HEK293 (cell line): Measurements from ENCODE around the gene OR4S2.

Experiments used
- CTCF ChIA-PET: fragments of 350-600 bp; formaldehyde crosslinking; extraction: SDS; loops from one replicate; lab custom pipeline; 2021; ENCODE audit warnings: antibody characterized with exemption; lab: Yijun Ruan, JAX
- POLR2A ChIA-PET: fragments of 300-600 bp; formaldehyde crosslinking; extraction: SDS; loops from one replicate; lab custom pipeline; 2020; ENCODE audit warnings: antibody characterized with exemption, inconsistent platforms; lab: Yijun Ruan, JAX
- H3K27ac ChIP-seq: fragments of 200-500 bp; sonication (Bioruptor generic); 2 replicates; pipeline ENCODE4 v1.5.1; 2014; ENCODE audit warnings: low read depth, low read length, control low read depth, inconsistent platforms; ENCODE audit errors: extremely low read depth
- H3K36me3 ChIP-seq, 2 experiments: fragments of 200-500 bp in 1 of 2; sonication (Bioruptor generic) in 1 of 2; 1 replicate in 1 of 2; 2 replicates in 1 of 2; pipeline ENCODE4 v1.5.1; 2014 to 2017; ENCODE audit warnings: inconsistent platforms in 2 of 2, low read length in 2 of 2; ENCODE audit not compliant: control insufficient read depth in 2 of 2, insufficient read depth in 1 of 2
- H3K4me1 ChIP-seq: fragments of 200-500 bp; sonication (Bioruptor generic); 2 replicates; pipeline ENCODE4 v1.5.1; 2014; ENCODE audit warnings: mild to moderate bottlenecking, low read length, inconsistent platforms; ENCODE audit not compliant: control insufficient read depth, insufficient read depth
- H3K4me3 ChIP-seq: 2 replicates; pipeline ENCODE4 v1.5.1; 2011; ENCODE audit warnings: low read depth, mild to moderate bottlenecking, control low read depth, low read length, moderate library complexity
- H3K9me3 ChIP-seq: fragments of 200-500 bp; sonication (Bioruptor generic); 2 replicates; pipeline ENCODE4 v1.5.1; 2014; ENCODE audit warnings: low read depth, low read length, inconsistent platforms; ENCODE audit not compliant: control insufficient read depth, insufficient read depth
- HOXC10 ChIP-seq: sonication (generic); formaldehyde crosslinking; IDR thresholded peaks from 2 replicates; pipeline ENCODE4 v1.8.1; 2023; ENCODE audit warnings: mild to moderate bottlenecking, missing genetic modification reagents
- KLF7 ChIP-seq: fragments of 450-650 bp; formaldehyde crosslinking; IDR thresholded peaks from 2 replicates; pipeline ENCODE4 v1.5.1; 2016; ENCODE audit warnings: missing biosample characterization, missing genetic modification characterization, borderline replicate concordance
- ZEB2 ChIP-seq: fragments of 450-650 bp; formaldehyde crosslinking; IDR thresholded peaks from 2 replicates; pipeline ENCODE4 v1.5.1; 2016; ENCODE audit warnings: missing biosample characterization, missing genetic modification characterization
- ZFP69B ChIP-seq: fragments of 450-650 bp; formaldehyde crosslinking; IDR thresholded peaks from 2 replicates; pipeline ENCODE4 v1.5.1; 2016; ENCODE audit warnings: missing biosample characterization, missing genetic modification characterization
- ZNF214 ChIP-seq: fragments of 450-650 bp; formaldehyde crosslinking; IDR thresholded peaks from 2 replicates; pipeline ENCODE4 v1.5.1; 2017; ENCODE audit warnings: missing biosample characterization, mild to moderate bottlenecking, missing genetic modification characterization, borderline replicate concordance
- ZNF223 ChIP-seq: fragments of 450-650 bp; formaldehyde crosslinking; IDR thresholded peaks from 2 replicates; pipeline ENCODE4 v1.5.1; 2016; ENCODE audit warnings: missing biosample characterization, missing genetic modification characterization
- ZNF311 ChIP-seq: fragments of 450-650 bp; formaldehyde crosslinking; IDR thresholded peaks from 2 replicates; pipeline ENCODE4 v1.5.1; 2017; ENCODE audit warnings: missing biosample characterization, missing genetic modification characterization, borderline replicate concordance
- ZNF473 ChIP-seq: fragments of 450-650 bp; formaldehyde crosslinking; IDR thresholded peaks from 2 replicates; pipeline ENCODE4 v1.5.1; 2017; ENCODE audit warnings: missing biosample characterization, missing genetic modification characterization
- ZNF555 ChIP-seq: fragments of 450-650 bp; formaldehyde crosslinking; conservative IDR thresholded peaks from 2 replicates; pipeline ENCODE4 v1.5.1; 2017; ENCODE audit warnings: missing biosample characterization, mild to moderate bottlenecking, missing genetic modification characterization, inconsistent platforms
- ZNF560 ChIP-seq: fragments of 450-650 bp; formaldehyde crosslinking; IDR thresholded peaks from 2 replicates; pipeline ENCODE4 v1.5.1; 2017; ENCODE audit warnings: missing biosample characterization, missing genetic modification characterization, borderline replicate concordance
- ZNF561 ChIP-seq: fragments of 450-650 bp; IDR thresholded peaks from 2 replicates; pipeline ENCODE4 v1.5.1; 2018; ENCODE audit warnings: missing biosample characterization, missing genetic modification characterization, borderline replicate concordance
- ZNF600 ChIP-seq: fragments of 450-650 bp; formaldehyde crosslinking; IDR thresholded peaks from 2 replicates; pipeline ENCODE4 v1.5.1; 2016; ENCODE audit warnings: missing biosample characterization, missing genetic modification characterization
- ZNF621 ChIP-seq: fragments of 450-650 bp; formaldehyde crosslinking; IDR thresholded peaks from 2 replicates; pipeline ENCODE4 v1.5.1; 2017; ENCODE audit warnings: missing biosample characterization, missing genetic modification characterization
- ZNF624 ChIP-seq: fragments of 450-650 bp; formaldehyde crosslinking; IDR thresholded peaks from 2 replicates; pipeline ENCODE4 v1.5.1; 2017; ENCODE audit warnings: missing biosample characterization, missing genetic modification characterization
- ZNF747 ChIP-seq: fragments of 450-650 bp; formaldehyde crosslinking; IDR thresholded peaks from 2 replicates; pipeline ENCODE4 v1.5.1; 2016; ENCODE audit warnings: missing biosample characterization, missing genetic modification characterization
- ZSCAN30 ChIP-seq: fragments of 450-650 bp; IDR thresholded peaks from 2 replicates; pipeline ENCODE4 v1.5.1; 2018; ENCODE audit warnings: missing biosample characterization, mild to moderate bottlenecking, missing genetic modification characterization, moderate library complexity
- TF ChIP-seq, protein P1 (sequence below): fragments of 450-650 bp; formaldehyde crosslinking; optimal IDR thresholded peaks from 2 replicates; pipeline ENCODE3; 2016; ENCODE audit warnings: missing biosample characterization, mild to moderate bottlenecking, missing genetic modification characterization
- TF ChIP-seq, protein P2 (sequence below): fragments of 450-650 bp; formaldehyde crosslinking; IDR thresholded peaks from 2 replicates; pipeline ENCODE4 v1.5.1; 2016; ENCODE audit warnings: missing biosample characterization, missing genetic modification characterization, borderline replicate concordance
- TF ChIP-seq, protein P3 (sequence below): fragments of 450-650 bp; formaldehyde crosslinking; IDR thresholded peaks from 2 replicates; pipeline ENCODE4 v1.5.1; 2016; ENCODE audit warnings: missing biosample characterization, missing genetic modification characterization
- TF ChIP-seq, protein P4 (sequence below): fragments of 450-650 bp; formaldehyde crosslinking; IDR thresholded peaks from 2 replicates; pipeline ENCODE4 v1.5.1; 2016; ENCODE audit warnings: missing biosample characterization, missing genetic modification characterization

OR4S2 gene

DNA sequence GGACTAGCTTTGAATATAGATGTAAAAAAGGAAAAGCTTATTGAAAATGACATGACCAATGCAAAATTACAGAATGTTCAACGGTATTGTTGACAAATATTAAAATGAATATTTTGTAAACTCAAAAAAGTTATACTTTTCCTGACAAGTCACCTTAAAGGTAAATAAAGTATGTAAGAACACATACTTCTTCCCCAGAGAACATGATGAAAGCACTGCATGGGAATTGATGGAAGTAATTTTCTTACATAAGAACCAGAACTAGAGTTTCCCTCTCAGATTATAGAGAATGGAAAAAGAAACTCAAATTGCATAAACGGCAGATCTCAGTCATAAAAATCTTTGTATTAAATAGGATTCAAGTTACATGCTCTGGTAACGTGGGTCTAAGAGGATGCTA lies 13.3 kb upstream of the OR4S2 start, which contains the start of gene OR4P4 (continued):
- TF ChIP-seq, protein P1, sequence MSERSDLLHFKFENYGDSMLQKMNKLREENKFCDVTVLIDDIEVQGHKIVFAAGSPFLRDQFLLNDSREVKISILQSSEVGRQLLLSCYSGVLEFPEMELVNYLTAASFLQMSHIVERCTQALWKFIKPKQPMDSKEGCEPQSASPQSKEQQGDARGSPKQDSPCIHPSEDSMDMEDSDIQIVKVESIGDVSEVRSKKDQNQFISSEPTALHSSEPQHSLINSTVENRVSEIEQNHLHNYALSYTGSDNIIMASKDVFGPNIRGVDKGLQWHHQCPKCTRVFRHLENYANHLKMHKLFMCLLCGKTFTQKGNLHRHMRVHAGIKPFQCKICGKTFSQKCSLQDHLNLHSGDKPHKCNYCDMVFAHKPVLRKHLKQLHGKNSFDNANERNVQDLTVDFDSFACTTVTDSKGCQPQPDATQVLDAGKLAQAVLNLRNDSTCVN, result no peak
- TF ChIP-seq ZNF311 (tag by site-specific recombination) (no peak), ZNF555 (tag by site-specific recombination) (no peak), KLF7 (no peak), ZNF560 (tag by site-specific recombination) (no peak), ZEB2 (tag by site-specific recombination) (no peak), ZNF624 (tag by site-specific recombination) (no peak)
- TF ChIP-seq, protein P2, sequence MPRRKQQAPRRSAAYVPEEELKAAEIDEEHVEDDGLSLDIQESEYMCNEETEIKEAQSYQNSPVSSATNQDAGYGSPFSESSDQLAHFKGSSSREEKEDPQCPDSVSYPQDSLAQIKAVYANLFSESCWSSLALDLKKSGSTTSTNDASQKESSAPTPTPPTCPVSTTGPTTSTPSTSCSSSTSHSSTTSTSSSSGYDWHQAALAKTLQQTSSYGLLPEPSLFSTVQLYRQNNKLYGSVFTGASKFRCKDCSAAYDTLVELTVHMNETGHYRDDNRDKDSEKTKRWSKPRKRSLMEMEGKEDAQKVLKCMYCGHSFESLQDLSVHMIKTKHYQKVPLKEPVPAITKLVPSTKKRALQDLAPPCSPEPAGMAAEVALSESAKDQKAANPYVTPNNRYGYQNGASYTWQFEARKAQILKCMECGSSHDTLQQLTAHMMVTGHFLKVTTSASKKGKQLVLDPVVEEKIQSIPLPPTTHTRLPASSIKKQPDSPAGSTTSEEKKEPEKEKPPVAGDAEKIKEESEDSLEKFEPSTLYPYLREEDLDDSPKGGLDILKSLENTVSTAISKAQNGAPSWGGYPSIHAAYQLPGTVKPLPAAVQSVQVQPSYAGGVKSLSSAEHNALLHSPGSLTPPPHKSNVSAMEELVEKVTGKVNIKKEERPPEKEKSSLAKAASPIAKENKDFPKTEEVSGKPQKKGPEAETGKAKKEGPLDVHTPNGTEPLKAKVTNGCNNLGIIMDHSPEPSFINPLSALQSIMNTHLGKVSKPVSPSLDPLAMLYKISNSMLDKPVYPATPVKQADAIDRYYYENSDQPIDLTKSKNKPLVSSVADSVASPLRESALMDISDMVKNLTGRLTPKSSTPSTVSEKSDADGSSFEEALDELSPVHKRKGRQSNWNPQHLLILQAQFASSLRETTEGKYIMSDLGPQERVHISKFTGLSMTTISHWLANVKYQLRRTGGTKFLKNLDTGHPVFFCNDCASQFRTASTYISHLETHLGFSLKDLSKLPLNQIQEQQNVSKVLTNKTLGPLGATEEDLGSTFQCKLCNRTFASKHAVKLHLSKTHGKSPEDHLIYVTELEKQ (tag by site-specific recombination), result no peak
- TF ChIP-seq, protein P3, sequence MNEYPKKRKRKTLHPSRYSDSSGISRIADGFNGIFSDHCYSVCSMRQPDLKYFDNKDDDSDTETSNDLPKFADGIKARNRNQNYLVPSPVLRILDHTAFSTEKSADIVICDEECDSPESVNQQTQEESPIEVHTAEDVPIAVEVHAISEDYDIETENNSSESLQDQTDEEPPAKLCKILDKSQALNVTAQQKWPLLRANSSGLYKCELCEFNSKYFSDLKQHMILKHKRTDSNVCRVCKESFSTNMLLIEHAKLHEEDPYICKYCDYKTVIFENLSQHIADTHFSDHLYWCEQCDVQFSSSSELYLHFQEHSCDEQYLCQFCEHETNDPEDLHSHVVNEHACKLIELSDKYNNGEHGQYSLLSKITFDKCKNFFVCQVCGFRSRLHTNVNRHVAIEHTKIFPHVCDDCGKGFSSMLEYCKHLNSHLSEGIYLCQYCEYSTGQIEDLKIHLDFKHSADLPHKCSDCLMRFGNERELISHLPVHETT (tag by site-specific recombination), result no peak
- TF ChIP-seq, protein P4, sequence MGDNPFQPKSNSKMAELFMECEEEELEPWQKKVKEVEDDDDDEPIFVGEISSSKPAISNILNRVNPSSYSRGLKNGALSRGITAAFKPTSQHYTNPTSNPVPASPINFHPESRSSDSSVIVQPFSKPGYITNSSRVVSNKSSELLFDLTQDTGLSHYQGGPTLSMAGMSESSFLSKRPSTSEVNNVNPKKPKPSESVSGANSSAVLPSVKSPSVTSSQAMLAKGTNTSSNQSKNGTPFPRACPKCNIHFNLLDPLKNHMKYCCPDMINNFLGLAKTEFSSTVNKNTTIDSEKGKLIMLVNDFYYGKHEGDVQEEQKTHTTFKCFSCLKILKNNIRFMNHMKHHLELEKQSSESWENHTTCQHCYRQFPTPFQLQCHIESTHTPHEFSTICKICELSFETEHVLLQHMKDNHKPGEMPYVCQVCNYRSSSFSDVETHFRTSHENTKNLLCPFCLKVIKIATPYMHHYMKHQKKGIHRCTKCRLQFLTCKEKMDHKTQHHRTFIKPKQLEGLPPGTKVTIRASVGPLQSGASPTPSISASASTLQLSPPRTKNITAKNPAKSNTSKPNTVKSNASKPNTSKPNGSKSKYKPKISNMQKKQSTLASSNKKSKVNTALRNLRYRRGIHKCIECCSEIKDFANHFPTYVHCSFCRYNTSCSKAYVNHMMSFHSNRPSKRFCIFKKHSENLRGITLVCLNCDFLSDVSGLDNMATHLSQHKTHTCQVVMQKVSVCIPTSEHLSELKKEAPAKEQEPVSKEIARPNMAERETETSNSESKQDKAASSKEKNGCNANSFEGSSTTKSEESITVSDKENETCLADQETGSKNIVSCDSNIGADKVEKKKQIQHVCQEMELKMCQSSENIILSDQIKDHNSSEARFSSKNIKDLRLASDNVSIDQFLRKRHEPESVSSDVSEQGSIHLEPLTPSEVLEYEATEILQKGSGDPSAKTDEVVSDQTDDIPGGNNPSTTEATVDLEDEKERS (tag by site-specific recombination), result no peak

DNA sequence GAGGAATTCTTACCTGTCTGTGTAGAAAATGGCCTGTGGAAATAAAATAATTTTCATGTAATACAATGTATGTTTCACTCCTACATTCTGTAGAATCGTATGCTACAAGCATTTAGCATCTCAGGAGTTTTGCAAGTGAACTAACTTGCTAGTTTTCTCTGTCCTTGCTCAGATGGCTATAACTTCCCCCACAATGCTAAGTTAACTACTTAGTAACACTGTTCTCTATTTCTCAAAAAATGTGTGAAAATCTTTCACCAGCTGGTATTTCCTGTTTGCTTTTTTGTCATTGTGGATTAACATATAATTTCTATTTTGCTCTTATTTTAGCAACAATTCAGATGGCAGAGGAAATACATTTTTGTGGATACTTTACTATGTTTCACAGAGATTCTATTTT lies 4.4 kb downstream of the OR4S2 start:
- Histone ChIP-seq H3K4me1 (no peaks in the 10 kb centered on the region), H3K9me3 (no peaks in the 10 kb centered on the region), H3K36me3 (no peaks in the 10 kb centered on the region), H3K4me3 (no peak overlapping the region), H3K27ac (no peak overlapping the region)
- ChIA-PET POLR2A (no interaction called here), CTCF (no interaction called here)
- TF ChIP-seq ZNF747 (tag by site-specific recombination), result no peak
- TF ChIP-seq ZNF223 (tag by site-specific recombination), result no peak
- no peak for TF ChIP-seq ZNF214
- no peak for TF ChIP-seq ZNF561 (tag by site-specific recombination)
- TF ChIP-seq HOXC10, result no peak
- no peak for TF ChIP-seq ZNF600 (tag by site-specific recombination)
- no peak for TF ChIP-seq ZSCAN30 (tag by site-specific recombination)
- no peak for TF ChIP-seq ZNF621 (tag by site-specific recombination)
- TF ChIP-seq ZNF473 (tag by site-specific recombination), result no peak
- TF ChIP-seq ZFP69B, result no peak
